ENCODE data around the gene TTYH2. TPM values are rescaled to one million over a fixed set of nuclear protein-coding genes. Genes with fewer than 3 reads are reported as not detected.

TTYH2 gene
- total RNA-seq, 1 donor from 2014 or later = 16.5 TPM

DNA sequence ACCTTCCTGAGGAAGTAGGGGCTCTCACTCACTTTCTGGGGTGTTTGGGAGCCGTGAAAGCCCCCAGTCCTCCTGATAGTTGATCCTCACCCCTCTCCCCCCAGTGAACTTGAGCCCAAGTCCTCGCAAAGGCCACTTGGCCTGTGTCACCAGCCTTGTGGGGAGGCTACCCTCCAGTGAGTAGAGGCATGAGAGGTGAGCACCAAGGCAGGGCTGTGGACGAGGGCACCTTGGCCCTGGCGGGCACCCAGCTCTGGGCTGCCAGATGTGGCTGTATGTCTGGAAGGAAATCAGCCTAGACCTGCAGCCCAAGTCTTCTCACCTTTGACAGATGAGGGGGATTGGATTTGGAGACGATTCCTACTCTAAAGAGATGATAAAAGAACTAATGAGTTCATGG is 3.1 kb downstream of the TTYH2 start:
- DNase-seq = no peak

DNA sequence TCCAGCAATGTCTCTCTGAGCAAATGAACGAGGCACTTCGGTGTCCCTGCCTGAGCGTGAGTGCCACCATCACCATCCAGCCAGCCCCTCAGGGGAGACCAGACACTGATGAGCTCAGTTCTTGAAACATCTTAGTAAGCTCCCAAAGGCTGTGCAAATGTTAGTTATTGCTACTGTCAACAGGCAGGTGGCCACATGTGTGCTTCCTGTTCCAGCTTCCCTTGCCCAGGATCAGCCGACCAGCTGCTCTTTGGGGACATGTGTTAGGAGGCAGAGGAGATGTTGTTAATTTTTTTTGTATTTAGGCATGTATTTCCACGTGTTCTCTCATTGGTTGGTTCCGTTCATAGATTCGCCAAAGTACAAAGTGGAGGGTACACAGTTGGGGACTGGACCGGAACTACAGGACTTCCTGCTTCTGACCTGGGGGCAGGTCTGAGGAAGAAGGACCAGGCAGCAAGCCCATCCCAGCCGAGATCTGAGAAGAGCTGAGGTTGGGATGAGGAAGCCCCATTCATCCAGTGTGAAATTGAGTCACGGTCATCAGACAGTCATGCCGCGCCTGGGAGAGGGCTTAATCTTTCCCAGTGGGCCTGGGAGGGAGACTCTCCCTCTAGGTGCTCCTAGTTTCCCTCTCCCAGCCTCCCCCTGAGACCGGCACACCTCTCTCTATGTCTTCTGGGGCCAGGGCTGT is 3.8 kb downstream of the TTYH2 start:
- DNase-seq = no peak

DNA sequence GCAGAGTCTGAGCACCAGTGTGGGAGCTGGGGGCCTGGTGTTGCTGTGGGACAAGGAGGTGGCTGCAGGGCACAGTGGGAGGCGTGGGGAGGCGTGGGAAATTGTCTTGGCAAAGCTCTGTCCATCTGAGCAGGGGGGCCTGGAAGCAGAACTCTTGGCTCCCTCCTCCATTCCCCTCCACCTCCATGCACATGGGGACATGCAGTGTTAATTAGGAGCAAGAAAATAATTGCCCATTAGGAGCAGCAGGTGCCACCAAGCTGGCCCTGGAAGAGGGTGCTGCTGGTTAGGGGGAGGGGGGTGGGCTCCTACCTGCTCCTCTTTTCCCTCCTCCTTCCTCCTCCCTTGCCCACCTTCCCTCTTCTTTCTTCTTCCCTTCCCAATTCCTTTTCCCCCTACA is 4.5 kb downstream of the TTYH2 start:
- no peak for DNase-seq

DNA sequence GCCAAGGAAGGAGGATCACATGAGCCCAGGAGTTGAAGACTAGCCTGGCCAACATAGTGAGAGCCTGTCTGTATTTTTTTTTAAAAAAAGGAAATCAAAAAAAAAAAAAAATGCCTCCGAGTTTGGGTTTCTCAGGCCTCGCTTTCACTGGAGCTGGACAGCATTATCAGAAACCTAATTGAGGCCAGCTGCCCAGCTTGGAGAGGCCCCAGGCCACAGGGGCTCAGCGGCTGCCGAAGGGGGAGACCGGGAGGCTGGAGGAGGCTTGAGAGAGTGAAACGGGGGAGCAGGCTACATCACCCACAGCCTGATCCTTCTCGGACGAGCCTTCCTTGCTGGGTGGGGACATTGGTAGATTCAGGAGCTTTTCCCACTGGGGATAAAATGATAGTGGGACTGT is 5.1 kb downstream of the TTYH2 start:
- no peak for DNase-seq

DNA sequence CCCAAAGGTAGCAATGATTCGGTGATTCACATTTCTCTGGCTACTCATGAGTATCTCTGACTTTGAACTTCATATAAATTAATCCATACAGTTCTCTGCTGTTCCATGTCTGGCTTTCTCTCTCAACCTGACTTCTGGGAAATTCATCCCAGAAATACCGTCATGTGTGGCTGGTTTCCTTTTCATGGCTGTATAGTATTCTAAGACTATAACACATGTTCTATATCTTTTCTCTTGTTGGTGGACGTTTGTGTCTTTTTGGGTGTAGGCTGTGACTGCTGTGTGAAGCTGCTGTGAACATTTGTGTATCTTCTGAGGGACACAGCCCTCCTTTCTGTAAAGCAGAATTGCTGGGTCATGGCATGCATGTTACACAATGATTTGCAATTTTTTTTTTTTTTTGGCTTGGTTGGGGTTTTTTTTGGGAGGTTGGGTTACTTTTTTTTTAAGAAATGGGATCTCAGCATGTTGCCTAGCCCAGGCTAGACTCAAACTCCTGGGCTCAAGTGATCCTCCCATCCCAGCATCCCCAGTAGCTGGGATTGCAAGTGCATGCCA is 6.3 kb downstream of the TTYH2 start:
- no peak for DNase-seq

DNA sequence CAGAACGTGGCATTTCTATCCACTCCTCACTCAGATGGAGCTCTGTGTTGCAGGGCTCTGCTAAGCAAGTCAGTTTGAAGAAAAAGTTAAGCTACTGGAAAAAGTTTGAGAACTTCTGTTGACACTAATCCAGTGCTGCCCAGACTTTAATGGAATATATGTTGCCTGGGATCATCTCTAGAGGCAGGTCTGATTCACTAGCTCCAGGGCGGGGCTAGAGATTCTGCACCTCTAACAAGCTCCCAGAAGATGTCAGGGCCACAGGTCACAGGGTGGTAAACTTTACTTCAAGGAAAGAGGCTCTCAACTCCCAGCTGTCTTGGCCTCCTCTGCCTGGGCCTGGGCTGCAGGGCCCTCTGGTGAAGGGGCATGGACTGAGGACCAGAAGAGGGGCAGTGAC is 6.8 kb downstream of the TTYH2 start:
- DNase-seq = no peak

DNA sequence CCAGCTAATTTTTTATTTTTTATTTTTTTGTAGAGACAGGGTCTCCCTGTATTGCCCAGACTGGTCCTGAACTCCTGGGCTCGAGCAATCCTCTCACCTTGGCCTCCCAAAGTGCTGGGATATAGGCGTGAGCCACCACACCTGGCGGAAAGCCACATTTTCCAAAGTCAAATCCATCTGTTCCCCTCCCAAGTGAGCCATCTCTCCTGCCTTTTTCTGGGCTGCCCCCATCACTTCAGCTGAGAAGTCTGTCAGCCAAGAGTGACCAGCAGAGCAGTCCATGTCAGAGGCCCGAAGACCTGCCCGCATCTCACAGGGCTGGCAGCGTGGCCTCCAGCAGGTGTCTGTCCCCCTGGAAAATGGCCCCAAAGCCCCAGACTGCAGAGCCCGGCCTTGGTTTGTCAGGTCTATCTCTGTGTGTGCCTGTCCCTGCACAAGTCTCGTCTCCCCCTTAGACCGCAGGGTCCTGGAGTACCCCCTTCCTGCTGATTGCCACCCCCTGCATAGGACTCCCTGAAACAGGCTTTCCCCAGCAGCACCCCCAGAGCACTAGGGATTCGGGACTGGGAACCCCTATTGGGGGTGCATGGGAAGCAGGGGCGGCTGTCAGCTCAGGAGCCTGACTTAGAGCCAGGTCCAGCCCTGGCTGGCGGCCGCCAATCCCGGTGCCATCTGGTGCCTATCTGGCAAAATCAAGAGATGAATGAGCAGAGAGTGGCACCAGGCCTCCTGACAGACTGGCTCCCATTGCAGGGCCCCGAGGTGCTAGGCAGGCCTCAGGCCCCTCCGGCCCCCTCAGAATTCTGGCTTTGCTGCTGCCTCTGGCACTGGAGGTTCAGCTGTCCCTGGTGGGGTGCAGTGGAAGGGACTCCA is 7.8 kb downstream of the TTYH2 start:
- no peak for DNase-seq

DNA sequence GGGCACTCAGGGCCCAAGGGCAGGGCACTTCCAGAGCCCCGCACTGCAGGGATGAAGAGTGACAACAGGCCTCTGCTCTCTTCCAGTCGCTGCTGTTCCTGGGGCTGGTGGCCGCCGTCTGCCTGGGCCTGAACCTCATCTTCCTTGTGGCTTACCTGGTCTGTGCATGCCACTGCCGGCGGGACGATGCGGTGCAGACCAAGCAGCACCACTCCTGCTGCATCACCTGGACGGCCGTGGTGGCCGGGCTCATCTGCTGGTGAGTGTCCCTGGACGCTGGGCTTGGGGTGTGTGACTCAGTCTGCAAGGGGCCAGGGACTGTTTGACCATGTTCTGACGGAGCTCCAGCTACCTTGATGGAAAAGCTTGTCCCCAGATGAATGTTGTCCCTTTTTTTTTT is 9.0 kb downstream of the TTYH2 start:
- no peak for DNase-seq

- no peak for DNase-seq
These were observed 10.5 kb downstream of the TTYH2 start for GRCh38 chr17:74223901-74224300.

DNA sequence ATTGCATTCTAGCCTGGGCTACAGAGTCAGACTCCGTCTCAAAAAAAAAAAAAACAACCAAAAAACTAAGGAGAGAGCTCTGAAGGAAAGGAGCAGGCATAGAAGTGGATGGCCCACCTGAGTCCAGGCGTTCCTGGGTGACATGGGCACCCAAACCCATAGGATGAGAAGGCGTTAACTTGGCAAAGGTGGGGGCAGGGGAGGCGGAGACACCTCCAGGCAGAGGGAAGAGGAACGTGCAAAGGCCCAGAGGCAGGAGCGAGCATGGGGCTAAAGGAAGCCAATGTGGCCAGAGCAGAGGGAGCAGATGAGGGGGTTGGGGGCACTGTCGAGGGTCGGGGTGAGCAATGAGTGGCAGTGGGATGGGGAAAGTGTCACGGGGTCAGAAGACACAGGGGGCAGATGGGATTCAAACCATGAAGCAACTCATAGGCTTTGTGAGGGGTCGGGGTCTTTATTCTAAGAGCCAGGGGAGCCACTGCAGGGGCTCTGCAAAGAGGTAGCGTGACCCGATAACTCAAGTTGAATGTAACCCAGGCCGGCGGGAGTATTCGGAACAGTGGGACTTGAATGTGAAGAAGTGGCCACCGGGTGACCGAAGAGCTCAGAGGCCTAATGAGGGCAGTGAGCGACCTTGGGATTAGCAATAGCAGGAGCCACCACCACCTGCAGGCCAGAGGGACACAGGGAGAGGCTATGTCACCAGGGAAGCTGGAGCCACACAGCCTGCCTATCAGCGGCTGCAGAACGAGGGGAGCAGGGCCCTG is 11.8 kb downstream of the TTYH2 start:
- no peak for DNase-seq

DNA sequence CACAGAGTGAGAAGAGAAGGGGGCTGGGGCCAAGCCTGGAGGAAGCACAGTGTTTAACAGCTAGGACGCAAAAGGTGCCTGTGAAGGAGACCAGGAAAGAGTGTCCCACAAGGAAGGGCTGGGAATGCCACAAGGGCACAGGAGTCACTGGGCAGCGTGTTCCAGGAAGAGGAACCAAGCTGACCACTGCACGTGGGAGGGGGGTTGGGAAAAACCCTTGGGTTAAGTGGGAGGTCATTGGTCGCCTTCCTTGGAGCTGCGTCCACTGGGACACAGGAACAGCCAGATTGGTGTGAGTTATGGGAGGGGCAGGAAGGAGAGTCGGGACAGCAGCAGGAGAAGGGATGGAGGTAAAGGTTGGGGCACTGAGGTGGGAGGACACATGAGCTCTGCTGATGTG is 12.9 kb downstream of the TTYH2 start:
- DNase-seq = no peak

- DNase-seq = no peak
These were observed 14.1 kb downstream of the TTYH2 start for GRCh38 chr17:74227271-74228080.

DNA sequence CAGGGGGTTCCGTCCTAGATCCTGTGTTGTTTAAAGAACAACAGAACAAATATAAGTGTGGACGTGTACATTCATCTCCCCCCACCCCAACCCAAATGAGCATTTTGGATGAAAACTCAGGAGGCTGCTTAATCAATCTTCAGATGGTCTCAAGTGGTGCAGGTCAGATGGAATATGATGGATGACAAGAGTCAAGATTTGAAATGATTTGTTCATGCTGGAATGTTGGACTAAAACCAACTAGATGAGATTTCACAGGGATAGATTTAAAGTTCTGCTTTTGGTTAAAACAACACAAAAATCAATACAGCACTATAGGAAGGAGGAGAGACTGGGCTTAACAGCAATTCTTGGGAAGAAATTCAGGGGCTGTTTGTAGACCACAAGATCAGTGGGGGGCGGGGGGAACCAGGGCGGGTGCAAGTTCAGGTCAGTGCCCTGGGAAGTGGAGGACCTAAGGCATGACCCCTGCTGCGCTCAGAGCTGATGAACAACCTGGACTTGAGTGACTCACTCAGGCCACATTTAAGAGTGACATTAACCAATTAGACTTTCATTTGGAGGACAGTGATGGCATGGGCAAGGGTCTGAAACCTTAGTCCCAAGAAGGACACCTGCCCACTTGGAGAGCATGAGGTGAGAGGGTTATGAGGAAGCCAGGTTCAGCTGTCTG is 15.1 kb downstream of the TTYH2 start:
- peak; percentile 68 for DNase-seq

DNA sequence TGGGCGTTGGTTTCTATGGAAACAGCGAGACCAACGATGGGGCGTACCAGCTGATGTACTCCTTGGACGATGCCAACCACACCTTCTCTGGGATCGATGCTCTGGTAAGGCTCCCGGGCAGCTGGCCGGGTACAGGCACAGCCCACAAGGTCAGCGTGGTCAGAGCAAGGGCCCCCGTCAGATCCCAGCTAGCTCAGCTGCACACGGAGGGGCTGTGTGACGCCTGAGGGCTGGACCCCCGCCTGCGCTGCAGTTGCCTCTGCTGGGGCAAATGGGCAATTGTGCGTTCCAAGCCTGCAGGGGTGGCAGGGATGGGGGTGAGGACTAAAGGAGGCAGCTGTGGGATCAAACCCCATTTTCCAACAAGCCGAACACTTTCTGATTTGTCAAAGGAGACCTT is 17.5 kb downstream of the TTYH2 start:
- DNase-seq = no peak

GRCh38 chr17:74231928-74232907 is 18.8 kb downstream of the TTYH2 start:
- DNase-seq = no peak

GRCh38 chr17:74233937-74234336 is 20.6 kb downstream of the TTYH2 start:
- no peak for DNase-seq

DNA sequence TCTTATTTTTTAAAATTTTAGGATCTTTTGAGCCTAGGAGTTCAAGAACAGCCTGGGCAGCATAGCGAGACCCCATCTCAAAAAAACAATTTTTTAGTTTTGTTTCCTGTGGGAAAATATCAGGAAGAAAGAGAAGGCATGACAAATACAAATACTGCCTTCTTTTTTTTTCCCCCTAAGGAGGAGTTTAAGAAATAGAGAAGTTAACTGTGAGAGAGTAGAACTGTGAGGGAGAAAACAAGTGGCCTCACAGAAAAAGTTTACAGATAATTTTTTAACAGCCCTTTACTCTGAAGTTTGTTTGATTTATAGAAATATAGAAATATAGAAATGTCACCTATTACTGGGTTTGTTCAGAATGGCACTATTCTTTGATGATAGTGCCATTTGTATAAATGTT is 21.1 kb downstream of the TTYH2 start:
- no peak for DNase-seq

- no peak for DNase-seq
These were observed 21.7 kb downstream of the TTYH2 start for GRCh38 chr17:74235040-74235581.

GRCh38 chr17:74235911-74236371 is 22.6 kb downstream of the TTYH2 start:
- DNase-seq = no peak

GRCh38 chr17:74237321-74237720 is 23.9 kb downstream of the TTYH2 start:
- DNase-seq = no peak
